Tibial artery (tissue), 4 donors: ENCODE measurements around the gene ETDB.

Source experiments
- DNase-seq, 2 donors: peaks; one replicate each; pipeline ENCODE4 v3.0.0-alpha.2; 2019
- H3K27ac ChIP-seq, 2 donors: fragments of 200-600 bp; sonication (generic) in 1 of 2; 1 replicate in 1 of 2; 2 replicates in 1 of 2; pipeline ENCODE4 v1.5.1; 2018 to 2019; ENCODE audit warnings: mild to moderate bottlenecking in 1 of 2
- H3K27me3 ChIP-seq, 2 donors: fragments of 200-600 bp; sonication (generic) in 1 of 2; one replicate each; pipeline versions ENCODE4 v1.5.1 to v1.6.0; 2016 to 2019
- H3K36me3 ChIP-seq, 3 donors: fragments of 200-600 bp; sonication (generic) in 2 of 3; one replicate each; pipeline ENCODE4 v1.5.1; 2016 to 2019; ENCODE audit warnings: mild to moderate bottlenecking in 2 of 3
- H3K4me1 ChIP-seq, 4 donors: fragments of 200-600 bp; sonication (generic) in 2 of 4; 1 replicate in 3 of 4; 2 replicates in 1 of 4; pipeline ENCODE4 v1.5.1; 2016 to 2019
- H3K4me3 ChIP-seq, 2 donors: fragments of 200-600 bp; sonication (generic) in 1 of 2; 1 replicate in 1 of 2; 2 replicates in 1 of 2; pipeline ENCODE4 v1.5.1; 2018 to 2019; ENCODE audit warnings: mild to moderate bottlenecking in 2 of 2
- H3K9me3 ChIP-seq, 3 donors: fragments of 200-600 bp; sonication (generic) in 1 of 3; one replicate each; pipeline ENCODE4 v1.5.1; 2016 to 2019
- intact Hi-C: fragments of 100-400 bp; cut with DNase I; formaldehyde crosslinking; loops from one replicate; pipeline ENCODE4 v1.15.0; 2023; ENCODE audit warnings: low total_unique reads
- TF ChIP-seq, protein P1 (sequence below), 2 experiments: fragments of 200-600 bp in 1 of 2; fragments of 450-650 bp in 1 of 2; IDR thresholded peaks; one replicate each; pipeline ENCODE4 v1.5.1; 2017 to 2019; ENCODE audit warnings: antibody characterized with exemption in 2 of 2, mild to moderate bottlenecking in 1 of 2, moderate library complexity in 1 of 2

The ETDB gene

DNA sequence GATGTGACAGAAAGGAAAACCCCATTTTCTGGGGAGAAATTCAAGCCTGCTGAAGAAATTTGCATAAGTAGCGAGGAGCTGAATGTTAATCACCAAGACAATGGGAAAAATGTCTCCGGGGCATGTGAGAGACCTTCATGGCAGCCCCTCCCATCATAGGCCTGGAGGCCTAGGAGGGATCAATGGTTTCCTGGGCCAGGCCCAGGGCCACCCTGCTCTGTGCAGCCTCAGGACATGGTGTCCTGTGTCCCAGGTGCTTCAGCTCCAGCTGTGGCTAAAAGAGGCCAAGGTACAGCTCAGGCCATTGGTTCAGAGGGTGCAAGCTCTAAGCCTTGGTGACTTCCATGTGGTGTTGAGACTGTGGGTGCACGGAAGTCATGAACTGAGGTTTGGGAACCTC is 31.2 kb downstream of the ETDB start:
- no peak for DNase-seq
- intact Hi-C loops: no loop called here
- H3K4me1 ChIP-seq: no peaks in the 10 kb centered on the region
- no peaks in the 10 kb centered on the region for H3K27me3 ChIP-seq
- no peaks in the 10 kb centered on the region for H3K9me3 ChIP-seq
- TF ChIP-seq, protein P1, sequence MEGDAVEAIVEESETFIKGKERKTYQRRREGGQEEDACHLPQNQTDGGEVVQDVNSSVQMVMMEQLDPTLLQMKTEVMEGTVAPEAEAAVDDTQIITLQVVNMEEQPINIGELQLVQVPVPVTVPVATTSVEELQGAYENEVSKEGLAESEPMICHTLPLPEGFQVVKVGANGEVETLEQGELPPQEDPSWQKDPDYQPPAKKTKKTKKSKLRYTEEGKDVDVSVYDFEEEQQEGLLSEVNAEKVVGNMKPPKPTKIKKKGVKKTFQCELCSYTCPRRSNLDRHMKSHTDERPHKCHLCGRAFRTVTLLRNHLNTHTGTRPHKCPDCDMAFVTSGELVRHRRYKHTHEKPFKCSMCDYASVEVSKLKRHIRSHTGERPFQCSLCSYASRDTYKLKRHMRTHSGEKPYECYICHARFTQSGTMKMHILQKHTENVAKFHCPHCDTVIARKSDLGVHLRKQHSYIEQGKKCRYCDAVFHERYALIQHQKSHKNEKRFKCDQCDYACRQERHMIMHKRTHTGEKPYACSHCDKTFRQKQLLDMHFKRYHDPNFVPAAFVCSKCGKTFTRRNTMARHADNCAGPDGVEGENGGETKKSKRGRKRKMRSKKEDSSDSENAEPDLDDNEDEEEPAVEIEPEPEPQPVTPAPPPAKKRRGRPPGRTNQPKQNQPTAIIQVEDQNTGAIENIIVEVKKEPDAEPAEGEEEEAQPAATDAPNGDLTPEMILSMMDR (IDR thresholded peaks at IDR 0.05): no peak
- no peaks in the 10 kb centered on the region for H3K36me3 ChIP-seq
- no peak overlapping the region for H3K4me3 ChIP-seq
- no peak overlapping the region for H3K27ac ChIP-seq

DNA sequence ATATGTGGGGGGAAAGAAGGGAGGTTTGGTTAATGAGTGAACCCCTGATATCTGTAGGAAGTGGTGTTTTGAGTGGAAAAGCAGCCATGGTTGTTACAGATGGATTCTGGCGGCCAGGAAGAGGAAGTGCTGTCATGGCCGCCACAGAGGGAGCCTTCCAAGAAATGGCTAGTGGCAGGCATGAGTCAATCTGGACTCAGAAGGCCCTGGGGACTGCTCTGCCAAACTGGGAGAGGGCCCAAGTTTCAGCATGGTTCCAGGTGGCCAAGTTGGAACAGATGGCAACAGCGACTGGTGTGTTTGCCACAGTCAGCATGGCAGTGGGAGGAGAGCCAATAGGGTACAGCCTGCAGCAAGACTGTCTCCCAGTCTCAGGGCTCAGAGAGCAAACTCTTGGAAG is 32.5 kb downstream of the ETDB start:
- no peaks in the 10 kb centered on the region for H3K9me3 ChIP-seq
- DNase-seq: no peak
- H3K27ac ChIP-seq: no peak overlapping the region
- no peaks in the 10 kb centered on the region for H3K27me3 ChIP-seq
- no peak overlapping the region for H3K4me3 ChIP-seq
- H3K4me1 ChIP-seq: no peaks in the 10 kb centered on the region
- no peaks in the 10 kb centered on the region for H3K36me3 ChIP-seq
- intact Hi-C loops: no loop called here
- TF ChIP-seq, protein P1 (IDR thresholded peaks at IDR 0.05): no peak

DNA sequence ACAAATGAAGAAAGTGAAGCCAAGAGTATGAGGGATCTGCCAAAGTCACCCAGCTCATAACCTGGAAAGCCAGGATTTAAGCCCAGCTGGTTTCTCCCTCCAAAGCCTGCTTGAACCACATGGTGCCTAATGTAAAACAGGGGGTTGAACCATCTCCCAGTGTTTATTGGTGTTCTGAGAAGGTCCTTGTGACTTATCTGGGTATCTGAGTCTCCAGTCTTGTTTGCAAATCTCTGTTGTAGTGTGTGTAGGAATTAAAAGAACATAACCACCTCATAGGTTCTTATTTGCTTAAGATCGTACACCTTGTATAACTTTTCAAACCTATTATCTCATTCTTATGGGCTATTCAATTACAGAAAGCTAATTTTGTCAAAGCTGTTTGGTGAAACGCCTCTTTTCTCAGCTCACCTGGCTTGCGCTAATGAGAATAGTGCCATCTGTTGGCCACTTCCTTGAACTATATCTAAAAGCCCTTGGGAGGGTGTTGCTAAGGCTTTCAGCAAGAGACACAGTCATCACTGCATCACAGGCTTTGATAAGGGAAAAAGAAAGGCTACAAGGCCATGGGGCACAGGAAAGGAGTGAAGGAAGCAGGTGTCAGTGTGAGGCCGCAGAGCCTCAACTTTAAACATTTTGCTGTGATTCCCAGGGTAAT is 34.0 kb downstream of the ETDB start:
- Histone ChIP-seq H3K9me3 (no peaks in the 10 kb centered on the region), H3K4me1 (no peaks in the 10 kb centered on the region), H3K36me3 (no peaks in the 10 kb centered on the region), H3K27me3 (no peaks in the 10 kb centered on the region), H3K4me3 (no peak overlapping the region), H3K27ac (no peak overlapping the region)
- DNase-seq: no peak
- intact Hi-C loops: no loop called here
- TF ChIP-seq, protein P1 (IDR thresholded peaks at IDR 0.05): peak; percentile 40 to 43

DNA sequence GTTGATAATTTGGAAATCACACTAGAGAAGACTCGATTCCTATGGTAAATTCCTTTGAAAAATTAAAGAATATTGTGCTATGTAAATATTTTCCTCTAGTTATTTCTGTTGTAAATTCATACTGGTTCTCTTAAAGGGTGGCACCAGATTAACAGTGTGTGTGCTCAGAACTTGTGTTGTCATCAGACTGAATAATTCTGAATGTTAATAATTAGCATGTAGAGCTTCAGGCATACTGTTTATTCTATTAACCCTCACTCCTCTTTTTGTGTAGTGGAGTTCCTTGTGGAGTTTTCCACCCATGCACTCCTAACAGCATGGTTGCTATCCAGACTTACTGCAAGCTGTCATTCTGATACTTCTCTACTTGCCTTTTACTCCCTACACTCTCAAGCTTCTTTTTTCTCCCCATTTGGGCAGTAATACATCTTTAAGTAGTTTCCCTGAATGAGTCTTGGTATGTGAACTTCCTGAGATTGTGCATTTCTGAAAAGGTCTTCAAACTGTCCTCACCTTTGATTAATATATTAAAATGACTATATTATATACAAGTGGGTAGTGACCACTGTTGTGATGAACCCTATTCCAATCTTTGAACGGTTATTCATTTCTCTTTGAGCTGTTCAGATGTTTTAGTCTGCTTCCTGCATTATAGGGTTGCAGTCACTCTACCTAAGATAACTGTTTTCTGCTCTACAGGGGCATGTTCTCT is 38.5 kb downstream of the ETDB start:
- Histone ChIP-seq H3K4me3 (no peak overlapping the region), H3K27ac (no peak overlapping the region), H3K4me1 (no peaks in the 10 kb centered on the region), H3K9me3 (no peaks in the 10 kb centered on the region), H3K36me3 (no peaks in the 10 kb centered on the region), H3K27me3 (no peaks in the 10 kb centered on the region)
- TF ChIP-seq, protein P1 (IDR thresholded peaks at IDR 0.05): no peak
- DNase-seq: no peak
- intact Hi-C loops: no loop called here
